GM12872 (cell line): ENCODE data around the gene IGHMBP2.

Source experiments
- TF ChIP-seq, protein P1 (sequence below): IDR thresholded peaks from 3 replicates; pipeline ENCODE4 v1.5.1; 2011; ENCODE audit warnings: low read depth, mild to moderate bottlenecking, low read length, moderate library complexity; ENCODE audit not compliant: insufficient read depth

IGHMBP2 gene

GRCh38 chr11:68903288-68904247 is at the start of gene IGHMBP2, which contains the start of gene MRPL21:
IGHMBP2 (plus strand) TSS chr11:68903891; CDS start chr11:68903953, 62 bp downstream.
MRPL21 (minus strand) TSS chr11:68903832; CDS start chr11:68903810, 22 bp downstream.
- TF ChIP-seq, protein P1, sequence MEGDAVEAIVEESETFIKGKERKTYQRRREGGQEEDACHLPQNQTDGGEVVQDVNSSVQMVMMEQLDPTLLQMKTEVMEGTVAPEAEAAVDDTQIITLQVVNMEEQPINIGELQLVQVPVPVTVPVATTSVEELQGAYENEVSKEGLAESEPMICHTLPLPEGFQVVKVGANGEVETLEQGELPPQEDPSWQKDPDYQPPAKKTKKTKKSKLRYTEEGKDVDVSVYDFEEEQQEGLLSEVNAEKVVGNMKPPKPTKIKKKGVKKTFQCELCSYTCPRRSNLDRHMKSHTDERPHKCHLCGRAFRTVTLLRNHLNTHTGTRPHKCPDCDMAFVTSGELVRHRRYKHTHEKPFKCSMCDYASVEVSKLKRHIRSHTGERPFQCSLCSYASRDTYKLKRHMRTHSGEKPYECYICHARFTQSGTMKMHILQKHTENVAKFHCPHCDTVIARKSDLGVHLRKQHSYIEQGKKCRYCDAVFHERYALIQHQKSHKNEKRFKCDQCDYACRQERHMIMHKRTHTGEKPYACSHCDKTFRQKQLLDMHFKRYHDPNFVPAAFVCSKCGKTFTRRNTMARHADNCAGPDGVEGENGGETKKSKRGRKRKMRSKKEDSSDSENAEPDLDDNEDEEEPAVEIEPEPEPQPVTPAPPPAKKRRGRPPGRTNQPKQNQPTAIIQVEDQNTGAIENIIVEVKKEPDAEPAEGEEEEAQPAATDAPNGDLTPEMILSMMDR = no peak

GRCh38 chr11:68854273-68854958 is 49.3 kb upstream of the IGHMBP2 start:
- TF ChIP-seq, protein P1 = no peak

- TF ChIP-seq, protein P1 = no peak
Measured at GRCh38 chr11:68855205-68855981, 48.3 kb upstream of the IGHMBP2 start.

- TF ChIP-seq, protein P1 = no peak
Measured at GRCh38 chr11:68857037-68857586, 46.6 kb upstream of the IGHMBP2 start.

DNA sequence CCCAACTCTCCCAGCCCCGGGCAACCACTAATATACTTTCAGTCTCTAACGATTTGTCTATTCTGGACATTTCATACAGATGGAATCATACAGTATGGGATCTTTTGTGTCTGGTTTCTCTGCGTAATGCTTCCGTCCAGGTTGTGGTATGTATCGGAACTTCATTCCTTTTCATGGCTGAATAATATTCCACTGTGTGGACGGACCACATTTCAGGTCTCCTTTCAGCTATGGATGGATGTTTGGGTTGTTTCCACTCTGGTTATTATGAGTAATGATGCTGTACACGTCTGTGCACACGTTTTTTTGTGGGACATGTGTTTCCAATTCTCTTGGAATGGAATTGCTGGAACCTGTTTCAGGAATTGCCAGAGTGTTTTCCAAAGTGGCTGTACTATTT is 44.6 kb upstream of the IGHMBP2 start:
- TF ChIP-seq, protein P1 = no peak

DNA sequence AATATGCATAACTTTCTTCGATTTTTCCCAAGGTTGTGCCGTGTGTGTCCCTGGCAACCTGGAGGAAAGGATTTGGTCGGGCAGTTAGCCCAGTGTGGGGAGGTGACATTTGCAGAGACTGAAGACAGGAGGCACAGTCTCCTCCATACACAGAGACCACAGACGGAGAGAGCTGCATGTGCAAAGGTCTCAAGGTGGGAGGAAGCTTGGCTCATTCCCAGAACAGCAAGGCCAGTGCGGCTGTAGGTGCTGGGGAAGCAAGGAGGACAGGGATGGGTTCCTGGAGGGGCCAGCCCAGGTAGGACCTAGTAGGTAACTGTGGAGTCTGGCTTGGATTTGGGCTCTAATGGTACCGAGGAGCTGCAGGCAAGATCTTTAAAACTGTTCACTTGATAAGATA is 41.3 kb upstream of the IGHMBP2 start:
- TF ChIP-seq, protein P1 = no peak
